GM21515 (cell line): ENCODE results near the gene KHNYN.
A peak's percentile ranks its signal among the peaks of the same experiment; 100 is the strongest.
"Not testable (repeated sequence)": the region's sequence is repeated elsewhere in the genome, so short reads cannot be mapped to it uniquely, and the experiment has no call there.

Experiments
- ATAC-seq: cut with Tn5 transposase; IDR thresholded peaks from one replicate; pipeline ENCODE4 v1.9.1; 2021; ENCODE audit not compliant: unreplicated experiment

KHNYN gene

GRCh38 chr14:24437020-24437735, 7.4 kb downstream of the KHNYN start:
- ATAC-seq, result no peak

GRCh38 chr14:24437736-24438067, 7.9 kb downstream of the KHNYN start:
- ATAC-seq, result no peak

- ATAC-seq, result no peak
Observed at GRCh38 chr14:24438223-24439097, 8.7 kb downstream of the KHNYN start.

GRCh38 chr14:24439257-24439656, 9.5 kb downstream of the KHNYN start:
- ATAC-seq, result no peak

GRCh38 chr14:24439830-24440605, 10.3 kb downstream of the KHNYN start:
- ATAC-seq, result no peak

- no peak for ATAC-seq
Observed at GRCh38 chr14:24440606-24441399, 11.0 kb downstream of the KHNYN start.

- no peak for ATAC-seq
Observed at GRCh38 chr14:24441485-24441884, 11.7 kb downstream of the KHNYN start.

GRCh38 chr14:24441904-24442239, 12.1 kb downstream of the KHNYN start:
- ATAC-seq, result peak; percentile 1

GRCh38 chr14:24442240-24443052, 12.7 kb downstream of the KHNYN start, which contains the start of gene SDR39U1:
TSS of gene SDR39U1 (minus strand) at chr14:24442776. CDS start at chr14:24442769, 7 bp downstream.
- peak; percentile 88 for ATAC-seq

- ATAC-seq, result no peak
Observed at GRCh38 chr14:24443053-24443665, 13.4 kb downstream of the KHNYN start.

- not testable (repeated sequence) for ATAC-seq
Observed at GRCh38 chr14:24450828-24451227, 21.1 kb downstream of the KHNYN start.

- ATAC-seq, result no peak
Observed at GRCh38 chr14:24456980-24457379, 27.2 kb downstream of the KHNYN start.

- no peak for ATAC-seq
Observed at GRCh38 chr14:24458736-24459135, 29.0 kb downstream of the KHNYN start.

- ATAC-seq, result no peak
Observed at GRCh38 chr14:24459331-24459730, 29.6 kb downstream of the KHNYN start.

- ATAC-seq, result no peak
Observed at GRCh38 chr14:24461336-24461735, 31.6 kb downstream of the KHNYN start.

GRCh38 chr14:24463017-24463883, 33.5 kb downstream of the KHNYN start:
- ATAC-seq, result no peak

- ATAC-seq, result no peak
Observed at GRCh38 chr14:24463884-24464785, 34.4 kb downstream of the KHNYN start.

- ATAC-seq, result no peak
Observed at GRCh38 chr14:24465368-24465767, 35.6 kb downstream of the KHNYN start.
